GM18873 (cell line): Measurements from ENCODE around the gene RAB3C.
"Not testable (repeated sequence)": the region's sequence is repeated elsewhere in the genome, so short reads cannot be mapped to it uniquely, and the experiment has no call there.

ENCODE experiments used
- ATAC-seq: cut with Tn5 transposase; IDR thresholded peaks from one replicate; pipeline ENCODE4 v1.9.1; 2021; ENCODE audit warnings: mild to moderate bottlenecking, moderate library complexity, moderate number of reproducible peaks; ENCODE audit not compliant: unreplicated experiment, low FRiP score

RAB3C gene

GRCh38 chr5:58600613-58601012 is 17.7 kb downstream of the RAB3C start:
- not testable (repeated sequence) for ATAC-seq

- not testable (repeated sequence) for ATAC-seq
These were observed 20.0 kb downstream of the RAB3C start for GRCh38 chr5:58602889-58603288.

GRCh38 chr5:58606064-58606463 is 23.2 kb downstream of the RAB3C start:
- no peak for ATAC-seq

GRCh38 chr5:58615972-58616371 is 33.1 kb downstream of the RAB3C start:
- ATAC-seq, result no peak

GRCh38 chr5:58617241-58617640 is 34.4 kb downstream of the RAB3C start:
- no peak for ATAC-seq

GRCh38 chr5:58620336-58620735 is 37.5 kb downstream of the RAB3C start:
- ATAC-seq, result no peak

GRCh38 chr5:58622936-58623871 is 40.3 kb downstream of the RAB3C start:
- ATAC-seq, result no peak

GRCh38 chr5:58628626-58629025 is 45.8 kb downstream of the RAB3C start:
- no peak for ATAC-seq

- no peak for ATAC-seq
These were observed 46.6 kb downstream of the RAB3C start for GRCh38 chr5:58629271-58630159.

- ATAC-seq, result no peak
These were observed 49.0 kb downstream of the RAB3C start for GRCh38 chr5:58631895-58632294.

- ATAC-seq, result no peak
These were observed 52.5 kb downstream of the RAB3C start for GRCh38 chr5:58635416-58635815.

GRCh38 chr5:58640011-58640410 is 57.1 kb downstream of the RAB3C start:
- no peak for ATAC-seq

GRCh38 chr5:58641533-58641932 is 58.7 kb downstream of the RAB3C start:
- no peak for ATAC-seq

GRCh38 chr5:58648846-58649245 is 66.0 kb downstream of the RAB3C start:
- no peak for ATAC-seq

- no peak for ATAC-seq
These were observed 66.8 kb downstream of the RAB3C start for GRCh38 chr5:58649716-58650115.

- no peak for ATAC-seq
These were observed 70.6 kb downstream of the RAB3C start for GRCh38 chr5:58653521-58653920.

GRCh38 chr5:58666141-58666540 is 83.3 kb downstream of the RAB3C start:
- no peak for ATAC-seq

GRCh38 chr5:58666598-58667581 is 84.0 kb downstream of the RAB3C start:
- no peak for ATAC-seq

- no peak for ATAC-seq
These were observed 87.7 kb downstream of the RAB3C start for GRCh38 chr5:58670582-58670981.

- ATAC-seq, result no peak
These were observed 88.3 kb downstream of the RAB3C start for GRCh38 chr5:58671155-58671554.
